ENCODE data around the gene SPARC.

SPARC gene

DNA sequence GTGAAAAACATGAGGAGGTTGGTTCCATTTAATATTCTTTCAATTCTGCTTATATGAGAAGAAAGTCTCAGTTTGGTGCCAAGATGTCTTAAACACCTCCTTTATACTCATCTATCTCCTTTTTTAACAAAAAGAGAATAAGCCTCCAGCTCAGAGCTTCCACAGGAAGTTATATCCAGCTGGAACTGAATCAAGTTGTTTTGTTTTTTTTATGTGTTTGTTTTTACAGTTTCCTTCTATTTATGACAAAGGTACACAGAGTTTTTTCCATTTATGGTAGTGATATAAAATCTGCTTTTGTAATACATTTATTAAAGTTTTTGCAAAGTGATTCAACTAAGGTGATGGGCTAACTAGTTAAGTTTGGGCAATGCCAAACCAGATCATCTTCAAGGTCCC is 10.4 kb downstream of the SPARC start:
- no peaks in the 10 kb centered on the region for H3K36me3 ChIP-seq
- TF ChIP-seq, protein P1, sequence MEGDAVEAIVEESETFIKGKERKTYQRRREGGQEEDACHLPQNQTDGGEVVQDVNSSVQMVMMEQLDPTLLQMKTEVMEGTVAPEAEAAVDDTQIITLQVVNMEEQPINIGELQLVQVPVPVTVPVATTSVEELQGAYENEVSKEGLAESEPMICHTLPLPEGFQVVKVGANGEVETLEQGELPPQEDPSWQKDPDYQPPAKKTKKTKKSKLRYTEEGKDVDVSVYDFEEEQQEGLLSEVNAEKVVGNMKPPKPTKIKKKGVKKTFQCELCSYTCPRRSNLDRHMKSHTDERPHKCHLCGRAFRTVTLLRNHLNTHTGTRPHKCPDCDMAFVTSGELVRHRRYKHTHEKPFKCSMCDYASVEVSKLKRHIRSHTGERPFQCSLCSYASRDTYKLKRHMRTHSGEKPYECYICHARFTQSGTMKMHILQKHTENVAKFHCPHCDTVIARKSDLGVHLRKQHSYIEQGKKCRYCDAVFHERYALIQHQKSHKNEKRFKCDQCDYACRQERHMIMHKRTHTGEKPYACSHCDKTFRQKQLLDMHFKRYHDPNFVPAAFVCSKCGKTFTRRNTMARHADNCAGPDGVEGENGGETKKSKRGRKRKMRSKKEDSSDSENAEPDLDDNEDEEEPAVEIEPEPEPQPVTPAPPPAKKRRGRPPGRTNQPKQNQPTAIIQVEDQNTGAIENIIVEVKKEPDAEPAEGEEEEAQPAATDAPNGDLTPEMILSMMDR (IDR thresholded peaks at IDR 0.05): no peak
- no peaks in the 10 kb centered on the region for H3K27me3 ChIP-seq
- peaks cover 51 to 58% of the 10 kb centered on the region in 2 experiments for H3K4me1 ChIP-seq (ENCODE audit: control insufficient read depth in 1 of 2, insufficient read depth in 1 of 2, low read depth in 1 of 2, low read length in 1 of 2)
- H3K9me3 ChIP-seq: no peaks in the 10 kb centered on the region
- no peak overlapping the region for H3K27ac ChIP-seq
- no peak overlapping the region for H3K4me3 ChIP-seq (ENCODE audit: low read depth in 1 of 2, low read length in 1 of 2)

DNA sequence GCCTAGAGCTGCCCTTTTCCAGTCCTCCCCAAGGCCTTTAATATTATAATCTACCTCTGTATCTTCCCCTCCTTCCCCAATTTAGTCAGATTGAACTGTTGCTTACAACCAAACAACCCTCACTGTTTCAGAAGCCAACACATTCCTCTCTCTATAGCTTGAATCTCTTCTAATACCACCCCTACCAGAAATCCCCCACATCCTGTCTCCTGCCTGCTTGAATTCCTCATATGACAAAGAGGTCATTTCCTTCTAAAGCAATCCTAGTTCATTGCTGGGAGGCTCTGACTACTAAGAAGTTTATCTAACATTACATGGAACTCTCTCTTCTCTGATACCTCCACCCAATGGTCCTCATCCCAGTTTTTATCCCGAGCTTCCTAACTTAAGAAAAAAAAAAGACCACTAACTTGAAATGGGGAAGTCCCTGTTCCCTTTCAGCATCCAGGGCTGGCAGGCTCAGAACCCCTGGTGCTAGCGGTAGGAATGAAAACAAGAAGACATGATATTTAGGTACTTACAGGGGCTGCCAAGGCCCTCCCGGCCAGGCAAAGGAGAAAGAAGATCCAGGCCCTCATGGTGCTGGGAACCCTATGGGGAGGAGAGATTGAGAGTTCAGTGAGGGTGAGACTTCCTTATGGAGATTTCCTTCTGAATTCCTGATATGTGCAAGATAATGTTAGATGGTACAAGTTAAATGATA is 11.0 kb downstream of the SPARC start:
- Histone ChIP-seq H3K27me3 (no peaks in the 10 kb centered on the region), H3K27ac (peak overlapping the region; percentile 60), H3K4me3 (ENCODE audit: low read depth in 1 of 2, low read length in 1 of 2) (no peak overlapping the region), H3K9me3 (no peaks in the 10 kb centered on the region), H3K4me1 (ENCODE audit: control insufficient read depth in 1 of 2, insufficient read depth in 1 of 2, low read depth in 1 of 2, low read length in 1 of 2) (peaks cover 51 to 58% of the 10 kb centered on the region in 2 experiments), H3K36me3 (no peaks in the 10 kb centered on the region)
- TF ChIP-seq, protein P1 (IDR thresholded peaks at IDR 0.05): no peak

DNA sequence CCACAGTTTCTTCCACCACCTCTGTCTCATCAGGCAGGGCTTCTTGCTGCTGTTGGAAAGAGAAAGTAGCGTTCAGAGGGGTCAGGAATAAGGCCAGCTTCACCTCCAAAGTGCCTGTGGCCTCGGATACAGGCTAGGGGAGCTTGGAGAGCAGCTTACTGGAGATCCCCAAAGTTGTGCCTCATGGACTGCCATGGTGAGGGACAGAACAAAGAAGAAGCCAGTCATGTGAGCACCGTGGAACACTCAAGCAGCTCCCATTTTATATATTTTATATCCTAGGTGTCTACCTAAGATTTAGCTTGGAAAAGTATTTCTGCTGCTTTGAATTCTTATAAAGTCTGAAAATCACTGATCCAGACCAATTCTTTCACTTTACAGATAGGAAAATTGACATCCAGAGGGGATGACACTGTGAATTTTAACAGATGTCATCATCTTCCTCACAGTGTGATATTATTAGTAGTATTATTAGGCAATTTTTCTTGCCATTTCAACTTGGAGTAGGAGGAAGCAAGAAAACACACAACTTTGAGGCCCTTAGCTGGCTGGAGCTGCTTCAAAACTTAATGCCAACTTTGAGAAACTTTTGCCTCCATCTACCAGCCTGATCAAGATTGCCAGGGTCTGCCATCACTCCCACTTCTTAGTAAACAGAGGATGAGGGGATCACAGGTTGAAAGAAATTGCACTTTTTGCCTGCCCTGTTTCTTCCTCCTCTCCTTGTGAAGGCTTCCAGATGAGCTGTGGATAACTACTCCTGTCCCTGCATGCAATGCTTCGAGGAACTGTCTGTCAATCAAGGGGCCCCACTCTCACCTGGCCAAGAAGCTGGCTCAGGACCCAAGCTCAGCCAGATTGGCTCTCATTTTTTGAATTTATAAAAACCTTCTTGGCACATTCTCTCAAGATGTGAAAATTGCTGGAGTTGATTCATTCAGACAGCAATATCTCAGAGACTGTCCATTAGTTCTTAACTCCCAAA is 11.8 kb downstream of the SPARC start:
- TF ChIP-seq, protein P1 (IDR thresholded peaks at IDR 0.05): no peak
- H3K4me1 ChIP-seq (ENCODE audit: control insufficient read depth in 1 of 2, insufficient read depth in 1 of 2, low read depth in 1 of 2, low read length in 1 of 2): peaks cover 51 to 58% of the 10 kb centered on the region in 2 experiments
- H3K36me3 ChIP-seq: no peaks in the 10 kb centered on the region
- no peak overlapping the region for H3K4me3 ChIP-seq (ENCODE audit: low read depth in 1 of 2, low read length in 1 of 2)
- no peaks in the 10 kb centered on the region for H3K27me3 ChIP-seq
- no peaks in the 10 kb centered on the region for H3K9me3 ChIP-seq
- peak overlapping the region; percentile 60 for H3K27ac ChIP-seq

DNA sequence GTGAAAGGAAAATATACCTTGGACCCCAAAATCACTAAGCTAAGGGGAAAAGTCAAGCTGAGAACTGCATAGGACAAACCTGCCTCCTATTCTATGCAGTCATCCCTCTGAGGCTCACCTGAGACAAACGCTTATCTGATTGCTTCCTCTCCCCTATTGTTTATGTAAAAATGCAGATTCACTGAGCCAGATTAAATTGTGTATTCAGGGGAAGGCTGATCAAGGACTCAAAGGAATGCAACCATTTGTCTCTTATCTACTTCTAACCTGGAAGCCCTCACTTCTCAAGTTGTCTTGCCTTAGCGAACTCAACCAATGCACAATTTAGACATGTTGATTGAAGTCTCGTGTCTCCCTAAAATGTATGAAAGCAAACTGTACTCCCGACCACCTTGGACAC is 13.3 kb downstream of the SPARC start:
- Histone ChIP-seq H3K4me3 (ENCODE audit: low read depth in 1 of 2, low read length in 1 of 2) (no peak overlapping the region), H3K36me3 (no peaks in the 10 kb centered on the region), H3K27ac (no peak overlapping the region), H3K4me1 (ENCODE audit: control insufficient read depth in 1 of 2, insufficient read depth in 1 of 2, low read depth in 1 of 2, low read length in 1 of 2) (peaks cover 50 to 53% of the 10 kb centered on the region in 2 experiments), H3K9me3 (no peaks in the 10 kb centered on the region), H3K27me3 (no peaks in the 10 kb centered on the region)
- TF ChIP-seq, protein P1 (IDR thresholded peaks at IDR 0.05): no peak

DNA sequence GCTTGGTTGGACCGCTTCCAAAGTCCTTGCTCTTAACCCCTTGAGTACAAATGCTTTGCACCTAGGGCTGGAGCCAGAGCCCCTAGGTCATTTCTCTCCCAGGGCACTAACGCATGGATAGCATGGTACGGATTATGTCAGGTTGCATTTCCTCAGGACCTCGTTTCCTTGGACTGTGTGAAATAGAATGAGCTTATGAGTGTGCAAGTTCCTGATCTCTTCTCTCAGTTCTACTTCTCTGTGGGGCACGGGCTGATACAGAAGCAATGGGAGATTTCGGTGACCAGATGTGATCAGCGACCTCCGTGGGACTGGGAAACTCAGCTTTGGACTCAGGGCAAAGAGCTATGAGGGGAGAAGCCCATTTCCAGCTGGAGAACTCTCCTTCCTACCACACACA is 14.2 kb downstream of the SPARC start:
- Histone ChIP-seq H3K4me1 (ENCODE audit: control insufficient read depth in 1 of 2, insufficient read depth in 1 of 2, low read depth in 1 of 2, low read length in 1 of 2) (peaks cover 40 to 44% of the 10 kb centered on the region in 2 experiments), H3K4me3 (ENCODE audit: low read depth in 1 of 2, low read length in 1 of 2) (no peak overlapping the region), H3K27ac (no peak overlapping the region), H3K27me3 (no peaks in the 10 kb centered on the region), H3K9me3 (no peaks in the 10 kb centered on the region), H3K36me3 (no peaks in the 10 kb centered on the region)
- TF ChIP-seq, protein P1 (IDR thresholded peaks at IDR 0.05): no peak
